Raji (cell line): ENCODE measurements around the gene AHI1.

Experiments used
- POLR2A ChIP-seq: IDR thresholded peaks from 2 replicates; pipeline ENCODE4 v1.6.1; 2011; ENCODE audit warnings: low read depth, low read length, control low read depth; ENCODE audit not compliant: insufficient read depth

AHI1 gene

DNA sequence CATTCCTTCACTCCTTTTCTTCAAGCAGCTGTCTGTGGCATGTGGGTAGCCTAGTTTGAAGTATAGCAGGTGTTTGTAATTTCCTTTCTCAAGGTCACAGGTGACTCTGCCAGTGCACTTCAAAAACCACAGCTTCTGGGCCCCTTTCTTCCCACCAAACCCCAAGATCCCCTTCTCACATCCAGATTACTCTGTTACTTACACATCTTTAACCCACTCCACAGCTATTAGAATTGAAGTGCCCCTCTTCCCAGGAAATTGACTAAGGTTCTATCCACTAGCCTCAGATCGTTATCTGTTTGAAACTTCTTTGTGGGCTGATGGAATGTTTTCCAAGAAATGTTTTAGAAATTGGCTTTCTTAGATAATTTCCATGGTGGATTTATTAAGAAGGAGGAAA is 150.8 kb downstream of the AHI1 start:
- no peak for TF ChIP-seq POLR2A

DNA sequence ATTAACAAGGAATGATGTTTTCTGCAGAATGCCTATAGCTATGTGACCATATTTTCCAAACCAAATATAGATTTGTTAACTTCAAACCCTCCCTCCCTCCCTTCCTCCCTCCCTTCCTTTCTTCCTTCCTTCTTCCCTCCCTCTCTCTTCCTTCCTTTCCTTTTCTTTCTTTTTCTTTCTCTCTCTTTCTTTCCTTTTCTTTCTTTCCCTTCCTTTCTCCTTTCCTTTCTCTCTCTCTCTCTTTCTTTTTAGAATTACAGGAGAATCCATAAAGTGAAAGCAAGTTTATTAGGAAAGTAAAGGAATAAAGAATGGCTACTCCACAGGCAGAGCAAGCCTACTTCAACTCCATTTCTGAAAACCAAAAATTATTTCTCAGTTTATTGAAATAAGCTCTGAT is 153.0 kb downstream of the AHI1 start:
- TF ChIP-seq POLR2A, result no peak

DNA sequence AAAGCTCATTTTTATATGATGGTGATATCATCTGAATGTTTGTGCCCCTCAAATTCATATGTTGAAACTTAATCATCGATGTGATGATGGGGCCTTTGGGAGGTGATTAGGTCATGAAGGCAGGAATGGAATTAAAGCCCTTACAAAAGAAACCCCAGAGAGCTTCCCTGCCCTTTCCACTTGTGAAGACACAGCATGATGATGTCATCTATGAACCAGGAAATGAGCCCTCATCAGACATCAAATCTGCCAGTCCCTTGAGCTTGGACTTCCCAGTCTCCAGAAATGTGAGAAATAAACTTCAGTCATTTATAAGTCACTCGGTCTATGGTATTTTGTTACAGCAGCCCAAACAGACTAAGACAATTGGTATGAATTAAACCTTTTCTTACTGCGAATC is 163.4 kb downstream of the AHI1 start:
- TF ChIP-seq POLR2A, result no peak

DNA sequence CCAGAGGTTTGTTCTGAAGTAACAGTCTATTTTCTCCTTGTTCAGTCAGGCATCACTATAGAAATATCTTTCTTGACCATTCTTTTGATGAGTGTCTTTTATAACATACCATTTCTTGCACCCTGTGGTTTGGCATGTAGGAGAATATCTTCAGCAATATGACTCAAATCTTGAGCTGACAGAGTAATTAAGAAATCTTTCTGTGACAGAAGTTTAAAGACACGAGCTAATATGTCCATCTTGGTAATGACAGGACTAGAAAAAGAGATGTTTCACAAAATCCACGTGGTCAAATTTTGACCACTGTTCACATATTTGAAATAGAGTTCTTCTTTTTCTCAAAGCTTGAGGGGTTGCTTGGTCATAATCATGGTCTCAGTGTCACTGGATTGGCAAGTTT is 166.5 kb downstream of the AHI1 start:
- TF ChIP-seq POLR2A, result no peak

DNA sequence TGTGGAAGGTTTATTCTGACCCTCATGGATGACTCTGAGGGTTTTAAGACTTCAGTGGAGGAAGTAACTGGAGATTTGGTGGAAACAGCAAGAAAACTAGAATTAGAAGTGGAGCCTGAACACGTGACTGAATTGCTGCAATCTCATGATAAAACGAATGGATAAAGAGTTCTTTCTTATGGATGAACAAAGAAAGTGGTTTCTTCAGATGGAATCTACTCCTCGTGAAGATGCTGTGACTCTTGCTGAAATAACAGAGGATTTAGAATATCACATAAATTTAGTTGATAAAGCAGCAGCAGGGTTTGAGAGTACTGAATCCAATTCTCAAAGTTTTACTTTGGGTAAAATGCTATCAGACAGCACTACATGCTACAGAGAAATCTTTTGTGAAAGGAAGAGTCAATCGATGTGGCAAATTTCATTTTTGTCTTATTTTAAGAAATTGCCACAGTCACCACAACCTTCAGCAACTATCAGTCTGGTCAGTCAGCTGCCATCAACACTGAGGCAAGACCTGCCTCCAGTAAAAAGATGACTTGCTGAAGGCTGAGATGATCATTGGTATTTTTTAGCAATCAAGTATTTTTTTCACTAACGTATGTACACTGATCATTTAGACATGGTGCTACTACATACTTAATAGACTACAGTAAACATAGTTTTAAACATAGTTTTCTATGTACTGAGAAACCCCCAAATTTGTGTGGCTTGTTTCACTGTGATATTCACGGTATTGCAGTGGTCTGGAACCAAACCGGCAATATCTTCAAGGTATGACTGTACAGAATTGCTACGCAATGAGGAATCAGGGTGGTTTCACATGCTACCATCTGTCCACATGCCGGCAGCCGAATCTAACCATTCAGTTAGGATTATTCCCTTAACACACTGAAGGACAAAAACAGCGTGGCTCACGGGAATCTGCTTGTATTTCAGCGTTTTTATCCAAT is 167.4 kb downstream of the AHI1 start:
- TF ChIP-seq POLR2A, result no peak

DNA sequence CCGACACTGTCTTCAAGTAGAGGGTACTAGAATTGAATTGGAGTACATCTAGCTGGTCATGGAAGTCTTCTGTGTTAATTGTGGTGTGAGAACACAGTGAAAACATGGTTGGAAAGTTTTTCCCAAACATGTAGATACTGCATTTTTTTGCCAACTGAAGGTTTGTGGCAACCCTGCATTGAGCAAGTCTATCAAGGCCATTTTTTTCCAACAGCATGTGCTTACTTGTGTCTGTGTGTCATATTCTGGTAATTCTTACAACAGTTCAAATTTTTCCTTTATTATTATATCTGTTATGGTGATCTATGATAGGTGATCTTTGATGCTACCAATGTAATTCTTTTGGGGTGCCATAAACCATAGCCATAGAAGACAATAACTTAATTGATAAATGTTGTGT is 169.4 kb downstream of the AHI1 start:
- TF ChIP-seq POLR2A, result no peak

DNA sequence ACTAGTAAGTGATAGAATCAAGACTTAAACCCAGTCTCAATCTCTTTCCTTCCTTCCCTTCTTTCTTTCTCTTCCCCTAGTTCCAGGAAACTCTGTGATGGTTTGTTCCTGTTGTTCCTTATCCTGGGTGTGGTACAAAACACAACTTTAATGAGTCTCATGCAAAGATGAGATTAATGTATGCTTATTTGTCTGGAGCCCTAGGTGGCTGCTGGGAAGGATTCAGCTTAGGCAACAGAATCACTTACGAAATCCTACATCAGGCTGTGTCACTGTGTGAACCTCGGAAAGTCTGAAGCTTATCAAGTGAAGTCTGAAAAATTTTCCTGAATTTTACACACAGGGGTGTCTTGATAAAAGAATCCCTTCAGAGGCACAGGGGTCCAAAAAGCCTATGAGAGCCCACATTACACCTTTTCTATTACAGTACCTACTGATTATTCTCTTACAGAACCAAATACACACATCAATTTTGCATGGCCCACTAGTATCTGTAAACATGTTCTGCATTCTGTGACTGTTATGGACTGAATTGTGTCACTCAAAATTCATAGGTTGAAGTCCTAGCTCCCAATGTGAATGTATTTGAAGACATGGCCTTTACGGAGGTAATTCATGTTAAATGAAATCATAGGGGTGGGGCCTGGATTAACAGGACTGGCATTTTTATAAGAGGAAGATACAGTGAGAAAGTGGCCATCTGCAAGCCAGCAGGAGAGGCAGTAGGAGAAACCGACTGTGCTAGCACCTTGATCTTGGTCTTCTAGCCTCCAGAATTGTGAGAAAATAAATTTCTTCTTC is 171.7 kb downstream of the AHI1 start:
- no peak for TF ChIP-seq POLR2A

DNA sequence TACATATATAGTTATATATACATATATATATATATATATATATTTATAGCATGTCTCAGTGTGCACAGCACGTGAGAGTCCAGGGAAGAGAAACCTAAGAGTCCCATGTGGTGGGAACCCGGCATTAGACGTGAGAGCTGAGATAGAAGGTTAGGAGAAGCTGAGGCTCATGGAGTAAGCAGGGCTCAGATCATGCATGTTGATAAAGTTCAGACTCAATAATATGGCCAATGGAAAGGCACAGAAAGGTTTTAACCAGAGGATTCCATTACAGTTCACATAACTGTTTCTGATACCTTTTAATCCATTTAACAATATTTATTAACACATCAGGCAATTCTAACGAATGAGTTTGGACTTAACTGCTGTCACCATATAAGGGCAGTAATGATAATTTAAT is 173.0 kb downstream of the AHI1 start:
- TF ChIP-seq POLR2A, result no peak

DNA sequence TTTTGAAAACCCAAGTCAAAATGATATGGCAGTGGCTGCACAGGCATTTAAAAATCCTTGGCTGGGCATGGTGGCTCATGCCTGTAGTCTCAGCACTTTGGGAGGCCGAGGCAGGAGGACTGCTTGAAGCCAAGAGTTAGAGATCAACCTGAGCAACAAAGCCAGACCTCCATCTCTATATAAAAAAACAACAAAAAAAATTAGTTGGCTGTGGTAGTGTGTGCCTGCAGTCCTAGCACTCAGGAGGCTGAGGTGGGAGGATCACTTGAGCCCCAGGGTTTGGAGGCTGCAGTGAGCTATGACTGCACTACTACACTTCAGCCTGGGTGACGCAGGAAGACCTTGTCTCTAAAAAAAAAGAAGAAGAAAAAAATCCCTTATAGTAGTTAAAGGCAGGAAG is 173.6 kb downstream of the AHI1 start:
- no peak for TF ChIP-seq POLR2A

DNA sequence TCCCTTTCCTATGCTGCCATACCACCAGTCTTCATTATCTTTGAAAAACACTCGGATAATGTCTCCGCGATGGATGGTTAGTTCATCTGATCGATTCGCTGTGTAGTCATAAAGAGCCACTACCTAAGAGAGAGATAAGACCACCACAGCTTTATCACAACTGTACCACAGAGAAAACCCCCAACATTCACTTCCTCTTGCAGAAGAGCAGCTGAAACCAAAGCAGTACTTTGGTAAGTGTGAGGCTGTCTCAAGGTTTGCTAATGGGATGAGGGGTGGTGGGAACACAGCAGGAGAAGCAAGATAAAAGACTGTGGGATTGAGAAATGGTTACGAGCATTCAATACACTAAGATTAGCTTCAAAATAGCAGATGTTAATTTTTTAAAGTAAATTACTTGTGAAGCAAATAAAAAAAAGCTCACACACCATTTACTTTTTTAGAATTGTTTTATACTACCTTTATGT is 174.3 kb downstream of the AHI1 start:
- TF ChIP-seq POLR2A, result no peak

DNA sequence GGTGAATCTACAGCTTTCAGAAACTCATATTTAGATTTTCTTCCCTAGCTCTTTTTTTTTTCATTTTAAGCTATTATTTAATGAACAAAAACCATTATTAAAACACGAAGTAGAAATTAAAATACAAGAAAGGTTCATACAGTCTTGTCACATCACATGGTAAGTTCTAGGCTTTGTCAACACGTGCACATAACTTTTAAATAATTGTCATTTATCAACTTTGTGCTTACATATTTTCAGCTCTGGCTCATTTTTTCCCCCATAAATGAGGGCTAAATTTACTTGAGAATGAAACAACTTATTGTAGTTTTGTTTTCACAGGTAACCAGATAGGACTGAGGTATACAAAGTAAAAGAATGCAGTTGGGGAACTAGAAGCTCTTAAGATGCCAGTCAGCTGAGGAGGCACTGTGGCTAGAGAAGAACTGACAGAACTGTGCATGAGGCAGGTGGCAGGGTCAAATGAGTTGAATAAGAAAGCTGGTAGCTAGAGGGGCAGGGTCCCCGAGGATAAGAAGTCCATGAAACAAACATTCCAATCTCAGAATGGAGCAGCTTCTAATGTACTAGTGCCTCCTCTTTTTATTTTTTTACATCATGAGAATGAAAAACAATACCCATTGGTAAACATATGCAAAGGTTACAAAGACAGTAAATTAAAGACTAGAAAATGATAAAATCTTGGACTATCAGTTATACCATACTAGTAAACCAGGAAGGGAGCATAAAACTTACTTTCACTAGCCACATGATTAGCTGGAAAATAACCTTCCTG is 174.9 kb downstream of the AHI1 start:
- no peak for TF ChIP-seq POLR2A

DNA sequence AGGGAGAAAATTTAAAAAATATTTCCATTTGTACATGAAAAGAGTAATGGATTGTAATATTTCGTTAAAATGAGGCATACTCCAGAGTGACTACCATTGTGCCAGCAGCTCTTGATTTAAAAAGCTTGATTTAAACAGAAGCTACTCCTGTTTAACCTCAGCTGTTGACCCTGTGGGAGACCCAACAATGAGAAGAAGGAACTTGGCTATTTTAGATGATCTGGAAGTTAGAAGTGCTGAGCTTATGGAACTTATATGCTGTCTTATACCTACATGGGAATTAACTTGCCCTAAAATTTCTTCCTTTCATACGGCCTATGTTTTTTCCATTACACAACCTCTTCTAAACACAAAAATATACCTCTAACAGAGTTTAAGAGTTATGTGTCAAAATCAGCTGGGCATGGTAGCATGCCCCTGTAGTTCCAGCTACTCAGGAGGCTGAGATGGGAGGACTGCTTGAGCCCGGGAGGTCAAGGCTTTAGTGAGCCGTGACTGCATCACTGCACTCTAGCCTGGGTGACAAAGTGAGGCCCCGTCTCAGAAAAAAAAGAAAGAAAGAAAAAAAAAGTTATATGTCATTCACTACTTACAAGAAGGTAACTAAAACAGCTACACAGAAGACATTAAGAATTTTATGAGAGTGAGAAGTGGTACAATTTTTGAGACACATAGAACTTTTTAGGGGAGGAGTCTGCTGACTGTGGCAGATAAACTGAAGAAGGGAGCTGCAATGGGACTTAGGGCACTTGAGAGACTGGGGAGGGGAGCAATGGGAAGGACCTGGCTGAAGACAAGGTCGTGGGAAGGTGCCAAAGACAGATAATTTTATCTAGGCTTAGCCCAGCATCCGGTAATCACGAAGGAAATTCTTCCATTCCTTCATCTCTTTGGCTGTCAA is 176.6 kb downstream of the AHI1 start:
- no peak for TF ChIP-seq POLR2A

DNA sequence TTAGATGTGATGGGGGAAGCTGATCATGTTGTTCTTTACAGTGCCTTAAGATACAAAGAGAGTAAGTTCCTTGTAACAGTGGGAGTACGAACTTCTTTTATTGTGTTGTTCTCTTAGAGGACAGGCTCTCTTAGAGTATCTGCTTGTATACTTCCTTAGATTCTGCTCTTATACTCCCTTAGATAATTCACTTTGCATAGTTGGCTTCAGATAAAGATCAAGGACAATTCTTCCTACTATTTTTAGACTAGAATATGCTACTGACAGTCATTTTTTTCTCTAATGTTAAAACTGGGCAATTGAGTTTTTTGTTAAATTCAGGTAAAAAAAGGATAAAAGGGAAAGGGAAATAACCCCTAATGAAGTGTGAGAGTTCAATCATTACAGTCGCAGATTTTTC is 177.7 kb downstream of the AHI1 start:
- TF ChIP-seq POLR2A, result no peak
